ENCODE results near the gene NUMA1. TPM values are rescaled to one million over a fixed set of nuclear protein-coding genes. Genes with fewer than 3 reads are reported as not detected.

NUMA1 gene
- total RNA-seq, 1 experiment from 2014 or later = 109 TPM

DNA sequence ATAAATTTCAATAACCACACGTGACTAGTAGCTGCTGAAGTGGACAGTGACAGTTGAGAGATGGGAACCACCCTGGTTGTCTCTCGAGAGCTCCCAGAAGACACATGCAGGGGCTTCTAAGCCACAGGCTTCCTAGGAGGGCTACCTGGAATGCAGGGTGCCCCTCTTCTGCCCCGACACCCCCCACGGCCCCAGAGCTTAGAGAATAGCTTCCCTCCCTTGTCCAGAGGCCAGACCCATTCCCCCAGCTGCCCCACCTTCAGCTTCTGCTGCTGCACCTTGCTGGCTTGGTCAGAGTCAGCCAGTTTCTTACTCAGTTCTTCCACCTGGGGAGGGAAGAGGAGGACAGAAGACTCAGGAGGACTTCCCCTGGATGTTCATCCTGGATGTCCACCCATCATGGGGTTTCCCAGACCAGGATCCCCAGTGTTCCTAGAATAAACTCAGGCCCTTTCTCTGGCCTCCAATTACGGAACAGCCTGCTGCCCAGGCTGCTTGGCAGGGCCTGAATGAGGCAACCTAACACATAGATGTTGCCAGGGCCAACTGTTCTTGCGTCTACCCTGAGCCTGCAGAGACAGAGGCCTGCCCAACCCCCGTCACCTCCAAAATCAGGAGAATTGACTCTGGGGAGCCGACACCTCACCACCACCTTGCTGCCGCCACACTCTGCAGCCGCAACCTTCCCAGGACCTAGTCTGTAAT, 69.7 kb downstream of the NUMA1 start:
- no peak overlapping the region for H3K4me3 Mint-ChIP-seq (ENCODE audit: unreplicated experiment)
- BruUV-seq (replicated peaks) = no TSS peak
- ChIA-PET POLR2A (no interaction called here), CTCF (interaction anchor here (1.0 to 1.9 kb wide), 2 partner anchors 14 to 420 kb away, joined by 3 to 4 read pairs; no protein-coding TSS in a partner anchor)
- no peak for DNase-seq (ENCODE audit: unreplicated experiment)
- TF ChIP-seq, protein P1, sequence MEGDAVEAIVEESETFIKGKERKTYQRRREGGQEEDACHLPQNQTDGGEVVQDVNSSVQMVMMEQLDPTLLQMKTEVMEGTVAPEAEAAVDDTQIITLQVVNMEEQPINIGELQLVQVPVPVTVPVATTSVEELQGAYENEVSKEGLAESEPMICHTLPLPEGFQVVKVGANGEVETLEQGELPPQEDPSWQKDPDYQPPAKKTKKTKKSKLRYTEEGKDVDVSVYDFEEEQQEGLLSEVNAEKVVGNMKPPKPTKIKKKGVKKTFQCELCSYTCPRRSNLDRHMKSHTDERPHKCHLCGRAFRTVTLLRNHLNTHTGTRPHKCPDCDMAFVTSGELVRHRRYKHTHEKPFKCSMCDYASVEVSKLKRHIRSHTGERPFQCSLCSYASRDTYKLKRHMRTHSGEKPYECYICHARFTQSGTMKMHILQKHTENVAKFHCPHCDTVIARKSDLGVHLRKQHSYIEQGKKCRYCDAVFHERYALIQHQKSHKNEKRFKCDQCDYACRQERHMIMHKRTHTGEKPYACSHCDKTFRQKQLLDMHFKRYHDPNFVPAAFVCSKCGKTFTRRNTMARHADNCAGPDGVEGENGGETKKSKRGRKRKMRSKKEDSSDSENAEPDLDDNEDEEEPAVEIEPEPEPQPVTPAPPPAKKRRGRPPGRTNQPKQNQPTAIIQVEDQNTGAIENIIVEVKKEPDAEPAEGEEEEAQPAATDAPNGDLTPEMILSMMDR (IDR thresholded peaks at IDR 0.05; ENCODE audit: unreplicated experiment) = no peak
- no peaks in the 10 kb centered on the region for H3K27me3 Mint-ChIP-seq (ENCODE audit: insufficient read depth, unreplicated experiment)
- intact Hi-C loops (cut with micrococcal nuclease) = no loop called here
- no peak overlapping the region for H3K27ac Mint-ChIP-seq (ENCODE audit: low read depth, unreplicated experiment)
- no peaks in the 10 kb centered on the region for H3K9me3 Mint-ChIP-seq (ENCODE audit: unreplicated experiment)
- peaks cover 100% of the 10 kb centered on the region for H3K36me3 Mint-ChIP-seq (ENCODE audit: insufficient read depth, unreplicated experiment)
- peaks cover 29% of the 10 kb centered on the region for H3K4me1 Mint-ChIP-seq (ENCODE audit: insufficient read depth, unreplicated experiment)

DNA sequence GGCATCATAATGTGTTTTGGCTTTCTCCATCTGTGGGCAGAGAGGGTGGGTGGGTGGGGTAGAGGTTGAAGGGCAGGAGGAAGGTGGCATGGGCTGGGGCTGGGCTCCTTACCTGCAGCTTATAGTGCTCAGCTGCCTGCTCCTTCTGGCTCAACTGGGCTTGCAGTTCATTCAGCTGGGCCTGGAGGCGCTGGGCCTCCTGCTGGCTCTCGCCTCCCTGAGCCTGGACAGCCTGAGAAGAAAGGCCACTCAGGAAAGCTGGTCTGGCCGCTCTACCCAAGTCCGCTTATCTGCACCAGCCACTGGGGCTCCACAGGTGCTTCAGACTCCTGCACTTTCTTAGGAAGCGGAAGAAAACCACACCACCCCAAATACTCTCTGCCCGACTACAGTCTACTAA, 71.2 kb downstream of the NUMA1 start:
- BruUV-seq (replicated peaks) = no TSS peak
- intact Hi-C loops (cut with micrococcal nuclease) = no loop called here
- Mint-ChIP-seq H3K4me3 (ENCODE audit: unreplicated experiment) (no peak overlapping the region), H3K27ac (ENCODE audit: low read depth, unreplicated experiment) (no peak overlapping the region), H3K9me3 (ENCODE audit: unreplicated experiment) (no peaks in the 10 kb centered on the region), H3K4me1 (ENCODE audit: insufficient read depth, unreplicated experiment) (peaks cover 13% of the 10 kb centered on the region), H3K36me3 (ENCODE audit: insufficient read depth, unreplicated experiment) (peaks cover 100% of the 10 kb centered on the region), H3K27me3 (ENCODE audit: insufficient read depth, unreplicated experiment) (no peaks in the 10 kb centered on the region)
- DNase-seq (ENCODE audit: unreplicated experiment) = no peak
- TF ChIP-seq, protein P1 (IDR thresholded peaks at IDR 0.05; ENCODE audit: unreplicated experiment) = no peak
- CTCF ChIA-PET = interaction anchor here (1.9 kb wide), 1 partner anchor 422 kb away, joined by 4 read pairs; no protein-coding TSS in a partner anchor
- POLR2A ChIA-PET = no interaction called here

DNA sequence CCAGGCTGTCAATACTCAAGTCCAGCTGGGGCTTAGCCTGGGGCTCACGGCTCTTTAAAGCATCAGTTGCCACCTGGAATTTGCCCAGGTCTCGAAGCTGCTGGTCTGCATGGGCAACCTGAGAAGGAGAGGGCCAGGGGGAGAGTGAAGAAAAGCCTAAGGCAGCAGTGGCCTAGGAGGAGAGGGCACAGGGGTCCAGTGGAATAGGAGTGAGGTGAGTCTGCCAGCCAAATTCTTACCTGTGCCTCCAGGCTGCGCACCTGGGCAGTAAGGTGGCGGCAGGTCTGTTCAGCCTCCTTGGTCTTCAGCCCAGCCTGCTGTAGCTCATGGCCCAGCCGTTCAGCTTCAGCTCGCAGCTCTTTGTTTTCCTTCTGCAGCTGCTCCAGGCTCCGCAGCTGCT, 71.6 kb downstream of the NUMA1 start:
- no peaks in the 10 kb centered on the region for H3K9me3 Mint-ChIP-seq (ENCODE audit: unreplicated experiment)
- peaks cover 9% of the 10 kb centered on the region for H3K4me1 Mint-ChIP-seq (ENCODE audit: insufficient read depth, unreplicated experiment)
- intact Hi-C loops (cut with micrococcal nuclease) = no loop called here
- no peak for DNase-seq (ENCODE audit: unreplicated experiment)
- H3K4me3 Mint-ChIP-seq (ENCODE audit: unreplicated experiment) = no peak overlapping the region
- no peaks in the 10 kb centered on the region for H3K27me3 Mint-ChIP-seq (ENCODE audit: insufficient read depth, unreplicated experiment)
- TF ChIP-seq, protein P1 (IDR thresholded peaks at IDR 0.05; ENCODE audit: unreplicated experiment) = no peak
- H3K36me3 Mint-ChIP-seq (ENCODE audit: insufficient read depth, unreplicated experiment) = peaks cover 100% of the 10 kb centered on the region
- BruUV-seq (replicated peaks) = TSS peak; percentile 6
- ChIA-PET CTCF (interaction anchor here (1.1 to 2.8 kb wide), 3 partner anchors 10 to 422 kb away, joined by 4 to 7 read pairs (median 7); no protein-coding TSS in a partner anchor), POLR2A (interaction anchor here (1.1 kb wide), 1 partner anchor 10 kb away, joined by 3 read pairs; the partner anchor contains the start of gene IL18BP)
- no peak overlapping the region for H3K27ac Mint-ChIP-seq (ENCODE audit: low read depth, unreplicated experiment)

DNA sequence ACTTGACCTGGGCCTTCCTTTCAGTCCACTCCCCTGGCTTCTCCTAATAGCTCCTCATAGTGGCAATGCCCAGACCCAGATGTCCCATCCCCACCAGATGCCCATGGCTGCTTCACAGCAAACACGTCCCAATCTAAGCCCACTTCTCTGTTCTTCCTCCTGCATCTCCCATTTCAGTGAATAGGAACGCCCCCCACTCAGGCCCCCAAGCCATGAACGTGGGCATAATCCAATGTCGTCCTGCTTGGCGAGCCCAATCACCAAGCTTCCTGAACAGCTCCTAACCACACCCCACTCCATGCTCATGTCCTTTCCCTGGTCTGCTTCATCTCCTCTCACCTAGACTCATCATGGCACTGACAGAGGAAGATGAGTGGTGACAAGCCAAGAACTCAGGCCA, 72.8 kb downstream of the NUMA1 start:
- Mint-ChIP-seq H3K4me3 (ENCODE audit: unreplicated experiment) (no peak overlapping the region), H3K27me3 (ENCODE audit: insufficient read depth, unreplicated experiment) (no peaks in the 10 kb centered on the region), H3K27ac (ENCODE audit: low read depth, unreplicated experiment) (no peak overlapping the region), H3K4me1 (ENCODE audit: insufficient read depth, unreplicated experiment) (no peaks in the 10 kb centered on the region), H3K9me3 (ENCODE audit: unreplicated experiment) (no peaks in the 10 kb centered on the region), H3K36me3 (ENCODE audit: insufficient read depth, unreplicated experiment) (peaks cover 100% of the 10 kb centered on the region)
- intact Hi-C loops (cut with micrococcal nuclease) = no loop called here
- ChIA-PET POLR2A (interaction anchor here (1.1 to 1.2 kb wide), 2 partner anchors 8 to 9 kb away, joined by 3 to 4 read pairs; partner anchors contain the start of gene IL18BP), CTCF (interaction anchor here (0.8 to 2.8 kb wide), 4 partner anchors 11 to 83 kb away, joined by 3 to 7 read pairs (median 6); no protein-coding TSS in a partner anchor)
- TF ChIP-seq, protein P1 (IDR thresholded peaks at IDR 0.05; ENCODE audit: unreplicated experiment) = no peak
- no peak for DNase-seq (ENCODE audit: unreplicated experiment)
- no TSS peak for BruUV-seq (replicated peaks)
